8988T (cell line): ENCODE results near the gene EXO5.
"Not testable (repeated sequence)": the region's sequence is repeated elsewhere in the genome, so short reads cannot be mapped to it uniquely, and the experiment has no call there.

Source experiments
- DNase-seq: peaks from one replicate; pipeline ENCODE4 v3.0.0; 2011

EXO5 gene

GRCh38 chr1:40554807-40555206 is 46.2 kb downstream of the EXO5 start:
- DNase-seq = not testable (repeated sequence)

- no peak for DNase-seq
These were observed 47.6 kb downstream of the EXO5 start for GRCh38 chr1:40556121-40556520.

GRCh38 chr1:40558241-40558640 is 49.7 kb downstream of the EXO5 start:
- not testable (repeated sequence) for DNase-seq

GRCh38 chr1:40562185-40562584 is 53.6 kb downstream of the EXO5 start:
- no peak for DNase-seq

GRCh38 chr1:40563266-40563665 is 54.7 kb downstream of the EXO5 start:
- no peak for DNase-seq

GRCh38 chr1:40564506-40564905 is 55.9 kb downstream of the EXO5 start:
- no peak for DNase-seq

GRCh38 chr1:40564913-40565312 is 56.3 kb downstream of the EXO5 start:
- no peak for DNase-seq
